GM19324 (cell line): ENCODE measurements around the gene RAB3GAP2.
"Not testable (repeated sequence)": the region's sequence is repeated elsewhere in the genome, so short reads cannot be mapped to it uniquely, and the experiment has no call there.

Experiments
- ATAC-seq: cut with Tn5 transposase; IDR thresholded peaks from one replicate; pipeline ENCODE4 v1.9.1; 2021; ENCODE audit warnings: mild to moderate bottlenecking, moderate library complexity; ENCODE audit not compliant: unreplicated experiment, low FRiP score

Gene RAB3GAP2

DNA sequence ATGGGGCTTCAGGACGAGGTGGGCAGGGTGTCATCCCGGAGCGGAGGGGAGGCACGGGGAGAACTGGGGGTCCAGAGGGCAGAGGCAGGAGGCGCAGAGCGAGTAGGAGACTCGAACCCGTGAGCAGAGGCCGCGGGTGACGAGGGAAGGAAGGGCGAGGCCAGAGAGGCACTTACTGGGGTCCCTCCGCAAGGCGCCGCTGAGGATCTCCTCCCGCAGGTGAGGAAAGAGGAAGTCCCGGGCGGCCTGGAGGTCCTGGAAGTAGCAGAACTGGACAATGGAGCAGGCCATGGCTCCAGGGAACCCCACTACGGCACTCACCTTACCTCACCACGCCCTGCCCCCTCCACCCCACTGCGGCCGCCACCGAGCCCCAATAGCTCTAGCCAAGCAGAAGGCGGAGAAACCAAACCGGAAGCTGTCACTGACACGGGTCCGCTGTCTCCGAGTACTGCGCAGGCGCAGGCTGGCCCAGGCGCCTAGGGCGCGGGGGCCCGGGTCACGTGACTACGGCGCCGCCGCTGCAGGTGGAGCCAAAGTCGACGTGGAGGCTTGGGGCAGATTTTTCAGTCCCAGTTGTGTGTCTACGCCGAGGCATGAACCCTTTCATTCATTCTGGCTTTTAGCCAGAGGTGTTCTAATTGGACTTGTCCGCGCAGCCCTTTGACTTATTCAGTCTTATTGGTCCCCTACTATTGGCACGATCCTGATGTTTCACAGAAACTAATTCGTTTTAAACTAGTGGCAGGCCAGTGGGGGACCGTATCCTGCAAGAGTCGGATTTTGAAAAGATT, at the start of gene RAB3GAP2:
TSS of gene RAB3GAP2 (minus strand) at position 407 of the 794 bp plus-strand sequence. CDS start at position 291, 116 bp downstream.
- ATAC-seq: peak; percentile 99

DNA sequence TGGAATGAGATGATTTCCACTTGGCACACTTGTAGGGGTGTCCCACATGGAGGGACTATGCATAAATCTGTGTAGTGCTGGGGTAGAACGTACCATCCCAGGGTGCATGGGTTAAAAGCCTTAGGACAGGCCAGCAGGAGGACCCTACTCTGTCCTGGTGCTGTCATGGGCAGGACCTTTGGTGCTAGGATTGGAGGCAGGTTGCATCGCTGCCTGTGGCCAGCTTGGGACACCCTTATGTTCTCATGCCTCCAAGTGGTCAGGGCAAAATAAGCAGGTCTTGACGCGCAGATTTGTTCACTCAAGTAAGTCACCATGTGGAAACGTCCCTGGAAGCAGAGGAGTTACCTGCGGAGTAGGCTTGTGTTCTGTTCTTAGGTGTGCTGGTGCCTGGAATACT, 49.5 kb upstream of the RAB3GAP2 start:
- ATAC-seq: no peak

DNA sequence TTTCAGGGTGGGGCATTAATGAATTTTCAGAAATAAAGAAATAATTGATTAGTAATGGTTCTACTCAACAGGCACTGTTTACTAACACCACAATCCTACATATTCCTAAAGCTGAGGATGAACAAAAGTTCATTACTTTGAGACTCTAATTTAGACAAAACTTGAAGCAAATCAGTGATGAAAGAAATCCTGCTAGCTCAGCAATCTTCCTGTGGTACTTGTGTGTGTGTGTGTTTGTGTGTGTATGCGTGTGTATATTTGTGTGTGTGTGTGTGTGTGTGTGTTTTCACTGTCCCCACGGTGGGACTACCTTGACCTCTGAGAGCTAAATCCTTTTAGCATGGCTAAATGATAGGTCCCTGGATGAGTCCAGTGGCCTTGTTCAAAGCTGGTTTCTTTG, 48.5 kb upstream of the RAB3GAP2 start:
- no peak for ATAC-seq

- ATAC-seq: no peak
Observed at GRCh38 chr1:220318673-220319072, 46.4 kb upstream of the RAB3GAP2 start.

GRCh38 chr1:220317161-220317560, 44.9 kb upstream of the RAB3GAP2 start:
- ATAC-seq: no peak

- no peak for ATAC-seq
Observed at GRCh38 chr1:220316305-220316704, 44.1 kb upstream of the RAB3GAP2 start.

GRCh38 chr1:220315070-220315839, 43.0 kb upstream of the RAB3GAP2 start:
- no peak for ATAC-seq

DNA sequence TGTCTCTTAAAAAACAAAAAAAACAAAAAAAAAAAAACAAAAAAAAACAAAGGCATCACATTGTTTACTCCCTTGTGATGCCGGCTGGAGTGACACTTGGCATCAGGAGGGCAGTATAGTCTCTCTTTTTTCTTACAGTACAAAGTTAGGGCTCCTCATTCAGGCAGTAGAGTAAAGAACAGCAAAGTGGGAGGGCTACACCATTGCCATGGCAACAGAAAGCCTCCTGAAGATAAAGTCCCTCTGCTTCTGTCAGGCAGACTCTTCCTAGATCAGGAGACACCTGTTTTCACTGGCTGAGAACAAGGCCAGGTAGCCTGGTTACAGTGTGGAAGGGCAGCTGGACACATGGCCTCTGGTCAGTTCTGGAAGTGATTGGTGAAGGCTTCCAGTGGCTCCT, 41.3 kb upstream of the RAB3GAP2 start:
- no peak for ATAC-seq

DNA sequence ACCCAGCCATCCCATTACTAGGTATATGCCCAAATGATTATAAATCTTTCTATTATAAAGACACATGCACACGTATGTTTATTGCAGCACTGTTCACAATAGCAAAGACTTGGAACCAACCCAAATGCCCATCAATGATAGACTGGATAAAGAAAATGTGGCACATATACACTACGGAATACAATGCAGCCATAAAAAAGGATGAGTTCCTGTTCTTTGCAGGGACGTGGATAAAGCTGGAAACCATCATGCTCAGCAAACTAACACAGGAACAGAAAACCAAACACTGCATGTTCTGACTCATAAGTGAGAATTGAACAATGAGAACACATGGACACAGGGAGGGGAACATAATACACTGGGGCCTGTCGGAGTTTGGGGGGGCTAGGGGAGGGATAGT, 37.9 kb upstream of the RAB3GAP2 start:
- ATAC-seq: not testable (repeated sequence)

- ATAC-seq: no peak
Observed at GRCh38 chr1:220307607-220308006, 35.4 kb upstream of the RAB3GAP2 start.

DNA sequence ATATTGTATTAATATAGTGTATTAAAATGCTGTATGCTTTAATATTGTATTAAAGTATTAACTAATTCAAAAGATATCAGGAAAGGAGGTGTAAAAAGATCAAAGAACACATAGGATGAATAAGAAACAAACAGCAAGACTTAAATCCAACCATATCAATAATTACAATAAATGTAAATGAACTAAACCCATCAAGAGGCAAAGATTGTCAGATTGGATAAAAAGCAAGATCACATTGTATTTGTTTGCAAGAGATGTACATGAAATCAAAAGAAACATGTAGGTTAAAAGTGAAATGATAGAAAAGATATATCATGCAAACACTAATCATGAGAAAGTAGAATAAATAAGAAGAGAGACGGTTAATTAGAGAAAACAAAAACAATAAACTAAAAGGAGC, 34.1 kb upstream of the RAB3GAP2 start:
- ATAC-seq: no peak

DNA sequence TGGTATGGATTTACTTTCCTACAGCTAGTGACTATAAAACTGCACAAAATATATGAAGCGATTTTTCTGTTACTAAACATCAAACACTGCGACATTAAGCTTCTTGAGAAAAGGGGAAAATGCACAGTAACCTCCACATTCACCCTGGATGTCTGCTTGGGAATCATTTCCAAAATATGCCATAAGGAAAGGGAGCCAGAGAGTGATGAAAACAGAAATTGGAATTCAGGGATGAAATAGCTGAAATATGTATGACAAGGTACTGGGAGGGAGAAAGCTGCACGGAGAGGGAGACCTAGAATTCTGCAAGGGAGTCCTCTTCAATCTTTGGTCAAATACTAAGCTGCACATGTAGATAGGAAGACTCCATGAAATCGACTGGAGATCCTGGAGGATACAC, 31.6 kb upstream of the RAB3GAP2 start:
- no peak for ATAC-seq

- ATAC-seq: no peak
Observed at GRCh38 chr1:220301630-220302029, 29.4 kb upstream of the RAB3GAP2 start.

- no peak for ATAC-seq
Observed at GRCh38 chr1:220300442-220301121, 28.3 kb upstream of the RAB3GAP2 start.

GRCh38 chr1:220299337-220299736, 27.1 kb upstream of the RAB3GAP2 start:
- no peak for ATAC-seq

DNA sequence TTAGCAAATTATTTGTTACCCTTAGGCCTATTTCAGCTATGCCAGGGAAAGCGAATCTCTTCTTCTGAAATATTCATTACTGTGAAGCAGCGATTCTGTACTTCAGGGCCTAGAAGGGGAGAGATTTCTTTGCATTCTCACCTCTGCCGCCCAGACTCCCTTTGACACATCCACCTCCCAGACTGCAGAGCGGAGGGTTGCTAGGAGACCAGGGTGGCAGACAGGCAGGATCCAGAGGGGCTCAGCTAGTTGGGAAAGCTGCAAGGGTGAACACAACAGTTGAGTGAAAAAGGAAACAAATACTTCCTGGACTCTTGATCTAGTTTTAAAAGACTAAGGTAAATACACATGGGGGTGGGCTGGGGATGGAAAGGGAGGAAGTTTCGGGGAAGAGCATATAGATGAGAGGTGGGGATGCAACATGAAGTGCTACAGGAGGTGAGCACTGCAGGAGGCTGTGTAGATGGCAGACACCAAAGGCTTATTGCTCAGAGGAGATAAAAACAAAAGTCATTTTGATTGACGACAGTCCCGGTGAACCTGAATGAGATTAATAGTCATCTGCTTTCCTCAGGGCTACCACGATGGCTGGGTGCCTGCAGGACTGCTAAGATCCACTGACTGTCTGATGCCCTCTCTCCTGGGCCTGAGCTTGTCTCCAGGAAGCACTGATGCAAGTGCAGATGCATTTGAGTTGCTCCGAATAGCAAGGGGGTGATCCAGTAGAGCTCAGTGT, 26.4 kb upstream of the RAB3GAP2 start:
- ATAC-seq: no peak

- no peak for ATAC-seq
Observed at GRCh38 chr1:220296981-220297380, 24.7 kb upstream of the RAB3GAP2 start.

DNA sequence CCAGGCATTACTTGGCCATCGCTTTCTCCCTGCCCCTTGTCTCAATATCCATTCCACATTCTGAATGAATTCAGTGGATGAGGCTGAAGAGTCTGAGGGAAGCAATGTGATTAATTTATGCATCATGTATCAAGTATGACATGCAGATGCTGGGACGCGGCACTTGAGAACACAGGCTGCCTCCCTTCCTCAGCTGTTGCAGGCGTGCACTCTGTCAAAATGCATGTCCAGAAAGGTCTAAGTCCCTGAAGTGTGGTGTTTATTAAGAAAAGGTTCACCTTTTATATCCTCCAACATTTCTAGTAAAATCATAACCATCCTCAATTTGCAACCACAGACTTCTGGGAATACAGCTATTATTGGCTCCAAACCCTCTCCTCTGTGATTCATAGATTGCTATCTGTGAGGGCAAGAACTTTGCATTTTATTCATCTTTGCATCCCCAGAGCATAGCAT, 22.6 kb upstream of the RAB3GAP2 start:
- no peak for ATAC-seq

- no peak for ATAC-seq
Observed at GRCh38 chr1:220291580-220291979, 19.3 kb upstream of the RAB3GAP2 start.

GRCh38 chr1:220290140-220290761, 18.0 kb upstream of the RAB3GAP2 start:
- no peak for ATAC-seq
